Testis (tissue), 2 donors: ENCODE measurements around the gene TOMT.

Source experiments
- CTCF ChIP-seq, 3 experiments: fragments of 450-650 bp in 2 of 3; fragments of 200-600 bp in 1 of 3; sonication (generic) in 1 of 3; IDR thresholded peaks; one replicate each; pipeline ENCODE4 v1.5.1; 2016 to 2019; ENCODE audit warnings: antibody characterized with exemption in 3 of 3, mild to moderate bottlenecking in 2 of 3, moderate library complexity in 1 of 3
- POLR2A ChIP-seq: fragments of 450-650 bp; IDR thresholded peaks from one replicate; pipeline ENCODE4 v1.6.1; 2017; ENCODE audit warnings: antibody characterized with exemption, mild to moderate bottlenecking, moderate library complexity

- TF ChIP-seq CTCF (IDR thresholded peaks at IDR 0.05): no peak
- TF ChIP-seq POLR2A: no peak
Observed at GRCh38 chr11:72069787-72070251, 35.9 kb upstream of the TOMT start.
